Peyer's patch (tissue), 4 donors: ENCODE results near the gene RELN. TPM values are rescaled to one million over a fixed set of nuclear protein-coding genes. Genes with fewer than 3 reads are reported as not detected.

Experiments used
- DNase-seq, 3 donors: peaks; one replicate each; pipeline ENCODE4 v3.0.0-alpha.2; 2017 to 2019
- H3K27ac ChIP-seq, 4 donors: fragments of 200-600 bp; sonication (generic); one replicate each; pipeline ENCODE4 v1.5.1; 2016 to 2019
- H3K27me3 ChIP-seq, 2 donors: fragments of 200-600 bp; sonication (generic); one replicate each; pipeline ENCODE4 v1.5.1; 2019
- H3K36me3 ChIP-seq, 3 donors: fragments of 200-600 bp; sonication (generic); one replicate each; pipeline ENCODE4 v1.5.1; 2016 to 2019
- H3K4me1 ChIP-seq, 4 donors: fragments of 200-600 bp; sonication (generic); one replicate each; pipeline ENCODE4 v1.5.1; 2016 to 2019
- H3K4me3 ChIP-seq, 4 donors: fragments of 200-600 bp; sonication (generic); 1 replicate in 3 of 4; 2 replicates in 1 of 4; pipeline ENCODE4 v1.5.1; 2016 to 2019; ENCODE audit warnings: mild to moderate bottlenecking in 1 of 4
- H3K9me3 ChIP-seq, 4 donors: fragments of 200-600 bp; sonication (generic); one replicate each; pipeline ENCODE4 v1.5.1; 2016 to 2019; ENCODE audit warnings: mild to moderate bottlenecking in 1 of 4
- POLR2A ChIP-seq, 2 donors: fragments of 450-650 bp; IDR thresholded peaks; one replicate each; pipeline ENCODE4 v1.5.1; 2017; ENCODE audit warnings: antibody characterized with exemption in 2 of 2, mild to moderate bottlenecking in 2 of 2, moderate library complexity in 2 of 2
- total RNA-seq, 4 donors: library from RNA; depleted of rRNA; stranded (reverse); fragments of >200 nt; gene quantifications; one replicate each; pipeline ENCODE4 v1.1.0, GENCODE V29; 2016
- TF ChIP-seq, protein P1 (sequence below), 6 experiments: fragments of 450-650 bp in 4 of 6; fragments of 200-600 bp in 2 of 6; sonication (generic) in 1 of 6; IDR thresholded peaks; one replicate each; pipeline ENCODE4 v1.5.1; 2017 to 2019; ENCODE audit warnings: antibody characterized with exemption in 6 of 6, mild to moderate bottlenecking in 3 of 6, moderate library complexity in 1 of 6

Gene RELN
- total RNA-seq, 4 donors from 2014 or later = 1.7 to 3.9 (median 3.2) TPM

DNA sequence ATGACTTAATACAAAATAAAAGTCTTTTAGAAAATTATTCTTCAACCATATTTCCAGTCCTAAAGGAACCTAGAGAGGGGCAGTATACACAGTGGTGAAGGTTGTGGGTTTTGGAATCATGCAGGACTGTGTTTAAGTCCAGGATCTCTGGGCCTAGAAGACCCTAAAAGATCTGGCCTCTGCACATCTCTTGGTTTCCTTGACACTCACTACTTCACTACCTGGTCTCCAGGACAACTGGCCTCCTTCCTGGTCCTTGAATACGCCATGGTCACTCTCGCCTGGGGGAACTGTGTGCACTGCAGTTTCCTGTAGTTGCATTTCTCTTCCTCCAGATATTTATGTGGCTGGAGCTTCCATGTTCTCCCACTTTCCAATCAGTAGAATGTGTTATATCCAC lies 360.7 kb downstream of the RELN start:
- TF ChIP-seq, protein P1, sequence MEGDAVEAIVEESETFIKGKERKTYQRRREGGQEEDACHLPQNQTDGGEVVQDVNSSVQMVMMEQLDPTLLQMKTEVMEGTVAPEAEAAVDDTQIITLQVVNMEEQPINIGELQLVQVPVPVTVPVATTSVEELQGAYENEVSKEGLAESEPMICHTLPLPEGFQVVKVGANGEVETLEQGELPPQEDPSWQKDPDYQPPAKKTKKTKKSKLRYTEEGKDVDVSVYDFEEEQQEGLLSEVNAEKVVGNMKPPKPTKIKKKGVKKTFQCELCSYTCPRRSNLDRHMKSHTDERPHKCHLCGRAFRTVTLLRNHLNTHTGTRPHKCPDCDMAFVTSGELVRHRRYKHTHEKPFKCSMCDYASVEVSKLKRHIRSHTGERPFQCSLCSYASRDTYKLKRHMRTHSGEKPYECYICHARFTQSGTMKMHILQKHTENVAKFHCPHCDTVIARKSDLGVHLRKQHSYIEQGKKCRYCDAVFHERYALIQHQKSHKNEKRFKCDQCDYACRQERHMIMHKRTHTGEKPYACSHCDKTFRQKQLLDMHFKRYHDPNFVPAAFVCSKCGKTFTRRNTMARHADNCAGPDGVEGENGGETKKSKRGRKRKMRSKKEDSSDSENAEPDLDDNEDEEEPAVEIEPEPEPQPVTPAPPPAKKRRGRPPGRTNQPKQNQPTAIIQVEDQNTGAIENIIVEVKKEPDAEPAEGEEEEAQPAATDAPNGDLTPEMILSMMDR (IDR thresholded peaks at IDR 0.05) = no peak
- no peak for TF ChIP-seq POLR2A (IDR thresholded peaks at IDR 0.05)
- Histone ChIP-seq H3K27me3 (no peaks in the 10 kb centered on the region), H3K9me3 (no peaks in the 10 kb centered on the region), H3K4me3 (no peak overlapping the region), H3K36me3 (no peaks in the 10 kb centered on the region), H3K27ac (no peak overlapping the region), H3K4me1 (no peaks in the 10 kb centered on the region)
- no peak for DNase-seq

DNA sequence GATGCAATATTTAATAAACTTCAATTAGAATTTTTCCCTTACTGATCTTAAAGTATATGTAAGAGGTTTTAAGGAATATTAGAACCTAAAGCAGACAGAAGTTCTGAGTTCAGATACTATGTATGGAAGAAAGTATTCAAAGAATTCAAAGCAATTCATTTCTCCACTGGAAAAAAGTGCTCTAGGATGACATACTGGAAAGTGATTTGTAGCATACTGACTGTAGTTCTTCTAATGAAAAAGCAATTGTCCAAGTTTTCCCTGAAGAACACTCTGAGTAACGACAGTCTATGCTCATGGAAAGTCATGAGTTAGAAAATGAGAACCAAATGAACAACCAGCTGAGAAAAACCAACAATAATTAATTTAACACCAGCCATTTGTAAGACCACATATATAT lies 362.7 kb downstream of the RELN start:
- no peak for DNase-seq
- H3K9me3 ChIP-seq = no peaks in the 10 kb centered on the region
- no peak for TF ChIP-seq POLR2A (IDR thresholded peaks at IDR 0.05)
- TF ChIP-seq, protein P1 (IDR thresholded peaks at IDR 0.05) = no peak
- no peak overlapping the region for H3K27ac ChIP-seq
- H3K27me3 ChIP-seq = no peaks in the 10 kb centered on the region
- H3K36me3 ChIP-seq = no peaks in the 10 kb centered on the region
- no peak overlapping the region for H3K4me3 ChIP-seq
- H3K4me1 ChIP-seq = no peaks in the 10 kb centered on the region

DNA sequence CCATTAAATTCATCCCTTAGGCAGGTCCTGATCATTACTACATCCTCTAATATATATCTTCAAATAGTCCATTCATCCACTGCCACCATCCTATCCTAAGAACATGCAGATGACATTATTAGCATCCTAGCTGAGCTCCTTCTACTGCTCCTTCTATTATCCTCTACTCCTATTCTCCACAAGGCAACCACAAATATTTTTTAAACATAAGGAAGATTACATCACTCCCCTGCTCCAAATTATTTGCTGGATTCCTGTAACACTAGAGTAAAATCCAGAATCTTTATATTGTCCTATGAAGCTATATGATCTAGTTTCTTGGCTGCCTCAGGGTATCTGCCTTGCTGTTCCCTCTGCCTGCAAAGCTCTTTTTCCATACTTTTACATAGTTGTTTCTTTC lies 367.2 kb downstream of the RELN start:
- no peaks in the 10 kb centered on the region for H3K4me1 ChIP-seq
- H3K27me3 ChIP-seq = no peaks in the 10 kb centered on the region
- no peak for DNase-seq
- H3K27ac ChIP-seq = no peak overlapping the region
- no peaks in the 10 kb centered on the region for H3K9me3 ChIP-seq
- H3K4me3 ChIP-seq = no peak overlapping the region
- no peaks in the 10 kb centered on the region for H3K36me3 ChIP-seq
- TF ChIP-seq, protein P1 (IDR thresholded peaks at IDR 0.05) = no peak
- no peak for TF ChIP-seq POLR2A (IDR thresholded peaks at IDR 0.05)

DNA sequence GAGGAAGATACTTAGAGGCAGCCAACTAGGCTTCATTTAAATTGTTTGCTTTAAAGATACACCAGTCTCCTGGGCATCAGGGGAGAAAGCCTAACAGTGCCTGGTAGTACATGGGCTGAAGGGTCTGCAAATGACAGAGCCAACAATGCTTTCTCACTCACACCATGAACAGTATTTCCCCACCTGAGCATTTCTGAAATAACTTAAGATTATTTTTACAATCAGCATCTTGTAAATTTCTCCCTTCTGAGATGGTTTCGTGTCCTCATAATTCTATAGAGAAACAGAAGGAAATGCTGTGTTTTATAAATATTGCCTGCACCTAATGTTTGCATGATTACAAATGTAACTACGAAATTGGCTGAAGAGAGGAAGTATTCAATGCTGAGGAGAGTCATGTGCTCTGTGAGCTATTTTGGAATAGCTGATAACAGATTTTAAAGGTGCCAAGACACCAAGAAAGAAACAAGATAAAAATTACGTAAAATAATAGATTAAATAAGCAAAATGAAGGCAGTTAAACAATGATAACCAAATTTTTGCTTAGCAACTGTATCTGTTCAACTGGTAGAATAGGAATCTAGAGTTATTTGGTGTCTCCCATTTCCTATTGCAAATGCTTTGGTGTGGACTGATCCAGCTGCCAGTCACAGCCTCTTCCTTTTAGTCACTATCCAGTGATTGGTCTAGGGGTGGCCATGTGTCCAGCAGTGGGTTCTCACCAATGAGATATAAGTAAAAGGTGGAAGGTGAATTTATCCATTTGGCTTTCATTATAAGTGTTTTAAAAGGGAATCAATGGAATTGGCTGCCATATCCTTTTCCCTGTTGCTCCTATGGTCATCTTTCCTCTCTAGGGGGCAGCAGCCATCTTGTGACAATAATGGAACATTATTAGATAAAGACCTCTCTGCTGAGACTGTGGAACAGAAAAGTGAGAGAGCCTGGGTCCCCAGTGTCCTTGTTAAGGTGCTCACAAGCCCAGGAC lies 375.5 kb downstream of the RELN start:
- H3K4me3 ChIP-seq = no peak overlapping the region
- H3K27me3 ChIP-seq = no peaks in the 10 kb centered on the region
- H3K27ac ChIP-seq = no peak overlapping the region
- no peaks in the 10 kb centered on the region for H3K4me1 ChIP-seq
- no peaks in the 10 kb centered on the region for H3K9me3 ChIP-seq
- TF ChIP-seq POLR2A (IDR thresholded peaks at IDR 0.05) = no peak
- TF ChIP-seq, protein P1 (IDR thresholded peaks at IDR 0.05) = no peak
- no peak for DNase-seq
- H3K36me3 ChIP-seq = no peaks in the 10 kb centered on the region

DNA sequence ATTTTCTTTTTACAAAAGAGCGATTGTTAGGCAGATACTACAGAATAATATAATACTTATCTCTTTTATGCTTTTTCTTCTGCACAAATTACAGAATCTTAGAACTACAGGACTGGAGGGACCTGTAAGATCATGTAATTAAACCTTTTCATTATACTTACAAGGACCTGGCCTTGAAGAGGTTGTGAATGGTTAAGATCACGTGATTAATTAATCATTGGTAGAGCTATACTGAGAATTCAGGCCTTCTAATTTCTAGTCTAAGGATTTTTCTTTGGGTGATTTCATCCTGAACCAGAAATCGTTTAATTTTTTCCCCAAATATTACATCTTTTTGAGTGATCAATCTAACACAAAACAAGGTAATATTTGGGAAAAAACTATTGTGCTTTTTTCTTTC lies 379.7 kb downstream of the RELN start:
- no peaks in the 10 kb centered on the region for H3K9me3 ChIP-seq

More for the DNA sequence above, 379.7 kb downstream of the RELN start:
- Histone ChIP-seq H3K27ac (no peak overlapping the region), H3K4me1 (no peaks in the 10 kb centered on the region), H3K36me3 (no peaks in the 10 kb centered on the region), H3K4me3 (no peak overlapping the region), H3K27me3 (no peaks in the 10 kb centered on the region)
- DNase-seq = no peak
- TF ChIP-seq, protein P1 (IDR thresholded peaks at IDR 0.05) = no peak
- TF ChIP-seq POLR2A (IDR thresholded peaks at IDR 0.05) = no peak
